Measurements from ENCODE around the gene NPFFR1. TPM values are rescaled to one million over a fixed set of nuclear protein-coding genes. Genes with fewer than 3 reads are reported as not detected.

NPFFR1 gene
- total RNA-seq, 1 experiment from 2014 or later: 0.05 TPM

- POLR2A ChIA-PET: interaction anchor here (0.5 kb wide), 1 partner anchor 71 kb away, joined by 5 read pairs; no protein-coding TSS in a partner anchor
- in situ Hi-C loops (cut with HindIII; ENCODE audit: low pct_unique_long_range_greater_than_20kb, low sequenced_read_pairs): no loop called here
Observed at GRCh38 chr10:70300908-70301597, 17.2 kb upstream of the NPFFR1 start.

GRCh38 chr10:70300461-70300860 lies 16.7 kb upstream of the NPFFR1 start:
- ChIA-PET CTCF (no interaction called here), POLR2A (interaction anchor here (0.5 kb wide), 1 partner anchor 72 kb away, joined by 5 read pairs; no protein-coding TSS in a partner anchor)
- BruUV-seq (replicated peaks): no TSS peak
- ATAC-seq (no peak), DNase-seq (ENCODE audit: low read depth, low spot score) (no peak)
- in situ Hi-C loops (cut with HindIII; ENCODE audit: low pct_unique_long_range_greater_than_20kb, low sequenced_read_pairs): no loop called here
- no peaks in the 10 kb centered on the region for H3K9me3 ChIP-seq (ENCODE audit: control insufficient read depth, insufficient read depth, low read depth, low read length)
- no peak for TF ChIP-seq TCF7L2 (IDR thresholded peaks at IDR 0.05; ENCODE audit: low read depth, low read length)
- no peak for TF ChIP-seq POLR2AphosphoS5 (IDR thresholded peaks at IDR 0.05; ENCODE audit: low read depth, low read length)
- no peak for TF ChIP-seq REST (IDR thresholded peaks at IDR 0.05; ENCODE audit: insufficient read depth in 1 of 2, low read depth in 2 of 2, low read length in 1 of 2)
- H3K27me3 ChIP-seq (ENCODE audit: control insufficient read depth, insufficient read depth, low read length): no peaks in the 10 kb centered on the region
- no peak overlapping the region for H3K27ac ChIP-seq (ENCODE audit: low read length)
- no peak overlapping the region for H3K4me3 ChIP-seq (ENCODE audit: low read depth in 2 of 2, low read length in 2 of 2)
- intact Hi-C loops (cut with micrococcal nuclease; ENCODE audit: unreplicated experiment): no loop called here
- no peaks in the 10 kb centered on the region for H3K36me3 ChIP-seq (ENCODE audit: control insufficient read depth, insufficient read depth, low read length)
- H3K4me1 ChIP-seq (ENCODE audit: control insufficient read depth, insufficient read depth, low read length): 0 out of 2 replicates have a peak, but pooled peaks cover 9% of the 10 kb centered on the region

More at GRCh38 chr10:70300908-70301597, 17.2 kb upstream of the NPFFR1 start:
- no peaks in the 10 kb centered on the region for H3K9me3 ChIP-seq (ENCODE audit: control insufficient read depth, insufficient read depth, low read depth, low read length)
- CTCF ChIA-PET: interaction anchor here (0.6 kb wide), 1 partner anchor 307 kb away, joined by 3 read pairs; no protein-coding TSS in a partner anchor
- intact Hi-C loops (cut with micrococcal nuclease; ENCODE audit: unreplicated experiment): no loop called here
- no peaks in the 10 kb centered on the region for H3K27me3 ChIP-seq (ENCODE audit: control insufficient read depth, insufficient read depth, low read length)
- no peak overlapping the region for H3K27ac ChIP-seq (ENCODE audit: low read length)
- 0 out of 2 replicates have a peak, but pooled peaks cover 9% of the 10 kb centered on the region for H3K4me1 ChIP-seq (ENCODE audit: control insufficient read depth, insufficient read depth, low read length)
- ATAC-seq (no peak), DNase-seq (ENCODE audit: low read depth, low spot score) (no peak)
- BruUV-seq (replicated peaks): no TSS peak
- TF ChIP-seq REST (IDR thresholded peaks at IDR 0.05; ENCODE audit: insufficient read depth in 1 of 2, low read depth in 2 of 2, low read length in 1 of 2) (no peak), SIN3A (IDR thresholded peaks at IDR 0.05; ENCODE audit: borderline replicate concordance, insufficient read depth, low read depth, low read length) (no peak), TCF7L2 (IDR thresholded peaks at IDR 0.05; ENCODE audit: low read depth, low read length) (no peak), POLR2AphosphoS5 (IDR thresholded peaks at IDR 0.05; ENCODE audit: low read depth, low read length) (no peak), CTCF (IDR thresholded peaks at IDR 0.05) (no peak)
- H3K36me3 ChIP-seq (ENCODE audit: control insufficient read depth, insufficient read depth, low read length): no peaks in the 10 kb centered on the region
- H3K4me3 ChIP-seq (ENCODE audit: low read depth in 2 of 2, low read length in 2 of 2): no peak overlapping the region

Data from Panc1 (cell line).